HCT116 (cell line): Measurements from ENCODE around the gene CPSF7.

Experiments used
- EZH2 ChIP-seq: fragments of 200-600 bp; sonication (generic); IDR thresholded peaks from 2 replicates; pipeline ENCODE4 v1.6.1; 2017; ENCODE audit warnings: antibody characterized with exemption, mixed run types
- JUND ChIP-seq: IDR thresholded peaks from 2 replicates; pipeline ENCODE4 v1.6.1; 2012
- MAX ChIP-seq: IDR thresholded peaks from 2 replicates; pipeline ENCODE4 v1.6.1; 2012
- POLR2A ChIP-seq: IDR thresholded peaks from 2 replicates; pipeline ENCODE4 v1.7.0; 2011; ENCODE audit warnings: borderline replicate concordance; ENCODE audit not compliant: insufficient read depth, insufficient read length; ENCODE audit errors: extremely low read depth
- YY1 ChIP-seq: IDR thresholded peaks from 2 replicates; pipeline ENCODE4 v1.6.1; 2011; ENCODE audit warnings: low read length, low read depth, moderate library complexity, mild to moderate bottlenecking; ENCODE audit not compliant: insufficient replicate concordance; ENCODE audit errors: extremely low read depth
- TF ChIP-seq, protein P1 (sequence below), 3 experiments: fragments of 200-600 bp in 1 of 3; sonication (generic) in 1 of 3; IDR thresholded peaks in 2 of 3; conservative IDR thresholded peaks in 1 of 3; 2 replicates each; pipeline ENCODE4 v1.5.1; 2012 to 2017; ENCODE audit warnings: low read depth in 2 of 3, low read length in 2 of 3, antibody characterized with exemption in 1 of 3, borderline replicate concordance in 1 of 3, control low read depth in 1 of 3, mild to moderate bottlenecking in 1 of 3, mixed read lengths in 1 of 3, mixed run types in 1 of 3, moderate library complexity in 1 of 3; ENCODE audit not compliant: insufficient read depth in 1 of 3

DNA sequence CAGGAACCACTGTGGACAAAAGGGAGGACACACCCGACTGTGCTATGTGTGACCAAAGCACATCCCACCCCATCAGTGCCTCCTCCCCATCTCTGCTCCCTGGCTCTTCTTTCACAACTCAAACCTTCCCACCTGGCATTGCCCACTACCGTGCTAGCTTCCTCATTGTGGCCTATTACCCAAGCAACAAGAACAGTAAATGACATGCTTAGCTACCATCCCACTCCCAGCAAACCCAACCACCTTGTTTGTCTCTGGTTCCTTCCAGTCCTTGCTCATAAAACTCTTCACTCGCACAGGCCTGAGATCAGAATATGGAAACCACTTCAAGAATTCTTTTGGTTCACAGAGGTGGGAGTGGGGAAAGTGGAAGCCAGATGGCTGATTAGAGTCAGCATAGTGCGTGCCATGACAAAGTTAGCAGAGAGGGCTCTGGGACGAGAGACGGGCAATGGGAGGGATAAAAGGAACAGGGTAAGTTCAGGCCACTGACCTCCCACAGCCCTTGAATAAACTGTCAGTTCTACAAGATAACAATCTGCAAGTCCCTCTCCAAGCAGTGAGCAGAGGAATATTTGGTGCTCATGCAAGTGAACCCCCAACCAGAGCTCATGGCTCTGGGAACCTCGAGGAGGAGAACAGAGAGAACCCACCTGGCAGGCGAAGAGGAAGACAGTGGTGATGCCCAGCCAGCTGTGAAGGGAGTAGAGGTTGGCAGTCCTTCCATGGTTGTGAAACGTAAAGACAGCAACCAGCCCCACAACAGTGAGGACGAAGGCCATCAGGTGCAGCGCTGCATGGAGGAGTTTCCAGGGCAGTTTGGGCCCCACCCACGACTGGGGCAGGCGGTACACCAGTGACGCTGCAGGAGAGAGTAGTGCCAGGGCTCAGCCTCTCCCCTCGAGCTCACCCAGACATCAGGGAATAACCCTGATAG, 76.4 kb downstream of the CPSF7 start:
- TF ChIP-seq, protein P1, sequence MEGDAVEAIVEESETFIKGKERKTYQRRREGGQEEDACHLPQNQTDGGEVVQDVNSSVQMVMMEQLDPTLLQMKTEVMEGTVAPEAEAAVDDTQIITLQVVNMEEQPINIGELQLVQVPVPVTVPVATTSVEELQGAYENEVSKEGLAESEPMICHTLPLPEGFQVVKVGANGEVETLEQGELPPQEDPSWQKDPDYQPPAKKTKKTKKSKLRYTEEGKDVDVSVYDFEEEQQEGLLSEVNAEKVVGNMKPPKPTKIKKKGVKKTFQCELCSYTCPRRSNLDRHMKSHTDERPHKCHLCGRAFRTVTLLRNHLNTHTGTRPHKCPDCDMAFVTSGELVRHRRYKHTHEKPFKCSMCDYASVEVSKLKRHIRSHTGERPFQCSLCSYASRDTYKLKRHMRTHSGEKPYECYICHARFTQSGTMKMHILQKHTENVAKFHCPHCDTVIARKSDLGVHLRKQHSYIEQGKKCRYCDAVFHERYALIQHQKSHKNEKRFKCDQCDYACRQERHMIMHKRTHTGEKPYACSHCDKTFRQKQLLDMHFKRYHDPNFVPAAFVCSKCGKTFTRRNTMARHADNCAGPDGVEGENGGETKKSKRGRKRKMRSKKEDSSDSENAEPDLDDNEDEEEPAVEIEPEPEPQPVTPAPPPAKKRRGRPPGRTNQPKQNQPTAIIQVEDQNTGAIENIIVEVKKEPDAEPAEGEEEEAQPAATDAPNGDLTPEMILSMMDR (IDR thresholded peaks at IDR 0.05 in 2 of 3, conservative IDR thresholded peaks at IDR 0.05 in 1 of 3; ENCODE audit: borderline replicate concordance in 1 of 3, insufficient read depth in 1 of 3, low read depth in 2 of 3, low read length in 2 of 3), result no peak
- TF ChIP-seq JUND, result no peak
- TF ChIP-seq POLR2A, result no peak
- TF ChIP-seq YY1, result no peak
- TF ChIP-seq MAX, result no peak
- no peak for TF ChIP-seq EZH2
